HCT116 (cell line): ENCODE results near the gene TTLL11. TPM values are rescaled to one million over a fixed set of nuclear protein-coding genes. Genes with fewer than 3 reads are reported as not detected.

Experiments
- ATAC-seq: fragments of 200-7000 bp; cut with Tn5 transposase; 2 replicates; pipeline ENCODE4 v1.9.1; 2020; ENCODE audit warnings: mild to moderate bottlenecking, moderate library complexity
- BruUV-seq: library from RNA; stranded (reverse); fragments of 400-500 nt; replicated peaks from 2 replicates; lab custom pipeline; 2021; lab: Mats Ljungman, UMichigan
- CTCF ChIA-PET: fragments of 300-600 bp; sonication (Branson Sonifier 250); formaldehyde crosslinking; loops from one replicate; lab custom pipeline; 2021; ENCODE audit warnings: antibody characterized with exemption; lab: Charles Lee
- POLR2A ChIA-PET: fragments of 300-600, 350-600 bp; sonication (Branson Sonifier 250); formaldehyde crosslinking; loops from one replicate; lab custom pipeline; 2021; ENCODE audit warnings: antibody characterized with exemption; lab: Charles Lee
- RAD21 ChIA-PET, 2 experiments: fragments of 300-600 bp; sonication (Branson Sonifier 250); formaldehyde crosslinking; loops; one replicate each; lab custom pipeline; 2023; ENCODE audit warnings: low total read pairs in 2 of 2; ENCODE audit not compliant: uncharacterized antibody in 2 of 2, unreplicated experiment in 2 of 2, low non-redundant PET in 1 of 2; lab: Charles Lee
- DNase-seq: peaks from one replicate; pipeline ENCODE4 v3.0.0-alpha.2; 2010; ENCODE audit warnings: low read depth, low spot score
- H2AFZ ChIP-seq: fragments of 200-600 bp; shearing (Covaris generic), sonication (generic); 2 replicates; pipeline ENCODE4 v1.6.1; 2017; ENCODE audit warnings: low read depth, mixed run types, mixed read lengths, antibody characterized with exemption, low read length; ENCODE audit not compliant: poor library complexity, severe bottlenecking
- H3K27ac ChIP-seq: 2 replicates; pipeline ENCODE4 v1.5.1; 2012; ENCODE audit warnings: low read depth, low read length
- H3K27me3 ChIP-seq: fragments of 200-600 bp; sonication (generic); 2 replicates; pipeline ENCODE4 v1.6.1; 2016; ENCODE audit warnings: mixed run types, low read length, mixed read lengths; ENCODE audit not compliant: insufficient read depth
- H3K36me3 ChIP-seq, 2 experiments: fragments of 200-500 bp in 1 of 2; fragments of 200-600 bp in 1 of 2; sonication (Bioruptor generic) in 1 of 2; sonication (generic) in 1 of 2; 2 replicates each; pipeline versions ENCODE4 v1.5.1 to v1.6.1; 2014 to 2016; ENCODE audit warnings: low read length in 2 of 2, inconsistent platforms in 1 of 2, mixed read lengths in 1 of 2, mixed run types in 1 of 2; ENCODE audit not compliant: insufficient read depth in 2 of 2, control insufficient read depth in 1 of 2
- H3K4me1 ChIP-seq, 2 experiments: fragments of 200-600 bp in 1 of 2; sonication (generic) in 1 of 2; 2 replicates each; pipeline versions ENCODE4 v1.5.1 to v1.6.1; 2012 to 2017; ENCODE audit warnings: low read length in 2 of 2, inconsistent platforms in 1 of 2, mild to moderate bottlenecking in 1 of 2, mixed read lengths in 1 of 2, mixed run types in 1 of 2, moderate library complexity in 1 of 2; ENCODE audit not compliant: insufficient read depth in 2 of 2, control insufficient read depth in 1 of 2
- H3K4me2 ChIP-seq: fragments of 200-600 bp; sonication (generic); 2 replicates; pipeline ENCODE4 v1.6.1; 2017; ENCODE audit warnings: mixed run types, low read length, mixed read lengths
- H3K4me3 ChIP-seq, 2 experiments: fragments of 200-600 bp in 1 of 2; sonication (generic) in 1 of 2; replicated peaks in 1 of 2; 2 replicates each; pipeline ENCODE4 v1.5.1; 2011 to 2016; ENCODE audit warnings: low read length in 2 of 2, control low read depth in 1 of 2, low read depth in 1 of 2, mild to moderate bottlenecking in 1 of 2, mixed read lengths in 1 of 2, mixed run types in 1 of 2
- H3K79me2 ChIP-seq: fragments of 200-600 bp; sonication (generic); 2 replicates; pipeline ENCODE4 v1.6.1; 2017; ENCODE audit warnings: mild to moderate bottlenecking, mixed run types, low read length, moderate library complexity, mixed read lengths; ENCODE audit not compliant: insufficient read depth
- H3K9ac ChIP-seq: fragments of 200-600 bp; sonication (generic); 2 replicates; pipeline ENCODE4 v1.6.1; 2016; ENCODE audit warnings: low read length, mixed read lengths
- H3K9me2 ChIP-seq: fragments of 200-600 bp; sonication (generic), shearing (Covaris generic); 2 replicates; pipeline ENCODE4 v1.6.1; 2017; ENCODE audit warnings: mixed run types, mild to moderate bottlenecking, moderate library complexity; ENCODE audit not compliant: insufficient read depth
- H3K9me3 ChIP-seq, 2 experiments: fragments of 200-500 bp in 1 of 2; fragments of 200-600 bp in 1 of 2; sonication (Bioruptor generic) in 1 of 2; sonication (generic) in 1 of 2; 2 replicates each; pipeline ENCODE4 v1.6.1; 2014 to 2017; ENCODE audit warnings: low read length in 2 of 2, mixed read lengths in 2 of 2, inconsistent platforms in 1 of 2, low read depth in 1 of 2, mild to moderate bottlenecking in 1 of 2, mixed run types in 1 of 2, moderate library complexity in 1 of 2; ENCODE audit not compliant: control insufficient read depth in 1 of 2, insufficient read depth in 1 of 2
- H4K20me1 ChIP-seq: fragments of 200-600 bp; sonication (generic), shearing (Covaris generic); 2 replicates; pipeline ENCODE4 v1.6.1; 2017; ENCODE audit warnings: mixed run types, mild to moderate bottlenecking, moderate library complexity; ENCODE audit not compliant: insufficient read depth
- CBX3 ChIP-seq: IDR thresholded peaks from 2 replicates; pipeline ENCODE4 v1.6.1; 2012; ENCODE audit warnings: low read depth
- CTCF ChIP-seq, 3 experiments: fragments of 200-600 bp in 1 of 3; sonication (generic) in 1 of 3; IDR thresholded peaks in 2 of 3; conservative IDR thresholded peaks in 1 of 3; 2 replicates each; pipeline ENCODE4 v1.5.1; 2012 to 2017; ENCODE audit warnings: low read depth in 2 of 3, low read length in 2 of 3, antibody characterized with exemption in 1 of 3, borderline replicate concordance in 1 of 3, control low read depth in 1 of 3, mild to moderate bottlenecking in 1 of 3, mixed read lengths in 1 of 3, mixed run types in 1 of 3, moderate library complexity in 1 of 3; ENCODE audit not compliant: insufficient read depth in 1 of 3
- EGR1 ChIP-seq: IDR thresholded peaks from 2 replicates; pipeline ENCODE4 v1.6.1; 2012; ENCODE audit warnings: low read depth
- EZH2 ChIP-seq: fragments of 200-600 bp; sonication (generic); IDR thresholded peaks from 2 replicates; pipeline ENCODE4 v1.6.1; 2017; ENCODE audit warnings: antibody characterized with exemption, mixed run types
- EZH2phosphoT487 ChIP-seq: fragments of 200-600 bp; IDR thresholded peaks from 2 replicates; pipeline ENCODE4 v1.6.1; 2018; ENCODE audit warnings: antibody characterized with exemption, borderline replicate concordance
- JUND ChIP-seq: IDR thresholded peaks from 2 replicates; pipeline ENCODE4 v1.6.1; 2012
- MAX ChIP-seq: IDR thresholded peaks from 2 replicates; pipeline ENCODE4 v1.6.1; 2012
- RAD21 ChIP-seq: IDR thresholded peaks from 2 replicates; pipeline ENCODE4 v1.6.1; 2012; ENCODE audit warnings: low read depth, mild to moderate bottlenecking
- YY1 ChIP-seq: IDR thresholded peaks from 2 replicates; pipeline ENCODE4 v1.6.1; 2011; ENCODE audit warnings: low read length, low read depth, moderate library complexity, mild to moderate bottlenecking; ENCODE audit not compliant: insufficient replicate concordance; ENCODE audit errors: extremely low read depth
- ZNF274 ChIP-seq: fragments of 200-500 bp; sonication (Bioruptor generic); IDR thresholded peaks from 2 replicates; pipeline ENCODE4 v1.6.1; 2014; ENCODE audit warnings: mild to moderate bottlenecking, low read depth, low read length, inconsistent platforms
- intact Hi-C: fragments of 100-400 bp; cut with micrococcal nuclease; formaldehyde crosslinking; loops from 2 replicates; pipeline ENCODE4 v1.10.0; 2022
- total RNA-seq: library from RNA; stranded (reverse); gene quantifications from one replicate; pipeline ENCODE4 v1.2.1, GENCODE V29; 2021; ENCODE audit not compliant: unreplicated experiment

TTLL11 gene
- total RNA-seq, 1 experiment from 2014 or later: 2.2 TPM

- H3K27me3 ChIP-seq: no peaks in the 10 kb centered on the region
- no peak overlapping the region for H2AFZ ChIP-seq
- H3K9me3 ChIP-seq: no peaks in the 10 kb centered on the region
- no peak overlapping the region for H3K4me2 ChIP-seq
- H4K20me1 ChIP-seq: no peaks in the 10 kb centered on the region
- no TSS peak for BruUV-seq
- ChIA-PET POLR2A (no interaction called here), RAD21 (no interaction called here), CTCF (no interaction called here)
- no peaks in the 10 kb centered on the region for H3K9me2 ChIP-seq
- H3K36me3 ChIP-seq: no peaks in the 10 kb centered on the region
- ATAC-seq (no peak), DNase-seq (no peak)
- no peak overlapping the region for H3K4me3 ChIP-seq
- H3K9ac ChIP-seq: no peak overlapping the region
- no peaks in the 10 kb centered on the region for H3K79me2 ChIP-seq
- no peak overlapping the region for H3K27ac ChIP-seq
- no peak for TF ChIP-seq EZH2
- TF ChIP-seq EGR1: no peak
- no peak for TF ChIP-seq YY1
- TF ChIP-seq CBX3: no peak
- TF ChIP-seq MAX: no peak
- TF ChIP-seq ZNF274: no peak
- no peak for TF ChIP-seq EZH2phosphoT487
- TF ChIP-seq JUND: no peak
- TF ChIP-seq RAD21: no peak
- no peak for TF ChIP-seq CTCF (IDR thresholded peaks at IDR 0.05 in 2 of 3, conservative IDR thresholded peaks at IDR 0.05 in 1 of 3; ENCODE audit: borderline replicate concordance in 1 of 3, insufficient read depth in 1 of 3, low read depth in 2 of 3, low read length in 2 of 3)
- intact Hi-C loops: no loop called here
- H3K4me1 ChIP-seq: no peaks in the 10 kb centered on the region
Observed at GRCh38 chr9:121853617-121854395, 239.3 kb downstream of the TTLL11 start.
